Cardiac fibroblast (primary cell): ENCODE data around the gene NF2.
A peak's percentile ranks its signal among the peaks of the same experiment; 100 is the strongest.
"Not testable (repeated sequence)": the region's sequence is repeated elsewhere in the genome, so short reads cannot be mapped to it uniquely, and the experiment has no call there.

Source experiments
- DNase-seq, 2 donors: peaks; one replicate each; pipeline versions ENCODE4 v3.0.0 to v3.0.0-alpha.2; 2010; ENCODE audit warnings: low read depth in 2 of 2
- H3K4me3 ChIP-seq, 2 donors: replicated peaks in 1 of 2; 1 replicate in 1 of 2; 2 replicates in 1 of 2; pipeline ENCODE4 v1.5.1; 2011; ENCODE audit warnings: low read depth in 2 of 2, low read length in 2 of 2, mild to moderate bottlenecking in 2 of 2, moderate library complexity in 1 of 2
- CTCF ChIP-seq: IDR thresholded peaks from one replicate; pipeline ENCODE4 v1.5.1; 2011; ENCODE audit warnings: low read depth, mild to moderate bottlenecking, low read length, inconsistent platforms

The NF2 gene

GRCh38 chr22:29603358-29604075, at the start of gene NF2:
Gene NF2, plus strand, starts transcription at chr22:29603633. Its CDS starts 366 bp downstream, at chr22:29603999.
- DNase-seq: peak; percentile 99 to 100
- TF ChIP-seq CTCF: no peak
- H3K4me3 ChIP-seq: peak within 1 kb of the TSS; percentile 67 to 92

GRCh38 chr22:29555065-29555644, 48.3 kb upstream of the NF2 start:
- no peak overlapping the region for H3K4me3 ChIP-seq
- peak in 1 of 2 donors; percentile 32 for DNase-seq
- no peak for TF ChIP-seq CTCF

- no peak for TF ChIP-seq CTCF
- no peak for DNase-seq
These were observed 44.4 kb upstream of the NF2 start for GRCh38 chr22:29559030-29559429.

GRCh38 chr22:29559853-29560252, 43.6 kb upstream of the NF2 start:
- DNase-seq: no peak
- TF ChIP-seq CTCF: no peak

More at GRCh38 chr22:29559030-29559429, 44.4 kb upstream of the NF2 start:
- H3K4me3 ChIP-seq: no peak overlapping the region

GRCh38 chr22:29563652-29564460, 39.6 kb upstream of the NF2 start:
- no peak for TF ChIP-seq CTCF
- no peak for DNase-seq
- H3K4me3 ChIP-seq: no peak overlapping the region

More at GRCh38 chr22:29559853-29560252, 43.6 kb upstream of the NF2 start:
- H3K4me3 ChIP-seq: no peak overlapping the region

GRCh38 chr22:29566513-29566912, 36.9 kb upstream of the NF2 start:
- not testable (repeated sequence) for DNase-seq, H3K4me3 ChIP-seq

GRCh38 chr22:29567338-29567737, 36.1 kb upstream of the NF2 start:
- no peak for DNase-seq
- no peak overlapping the region for H3K4me3 ChIP-seq
- TF ChIP-seq CTCF: no peak
